H1 (cell line): Measurements from ENCODE around the gene KYNU. TPM values are rescaled to one million over a fixed set of nuclear protein-coding genes. Genes with fewer than 3 reads are reported as not detected.
A peak's percentile ranks its signal among the peaks of the same experiment; 100 is the strongest.

Experiments
- CTCF ChIA-PET: fragments of 300-600 bp; sonication (Branson Sonifier 250); formaldehyde crosslinking; loops from one replicate; lab custom pipeline; 2021; ENCODE audit not compliant: partially characterized antibody; lab: Charles Lee
- POLR2A ChIA-PET: fragments of 300-600 bp; sonication (Branson Sonifier 250); formaldehyde crosslinking; loops from one replicate; lab custom pipeline; 2021; ENCODE audit warnings: inconsistent platforms; ENCODE audit not compliant: partially characterized antibody; lab: Charles Lee
- DNase-seq, 2 experiments: peaks; one replicate each; pipeline versions ENCODE4 v3.0.0 to v3.0.0-alpha.2; 2010 to 2022; ENCODE audit warnings: low spot score in 2 of 2, low read depth in 1 of 2, mixed read lengths in 1 of 2
- FAIRE-seq: peaks from 2 replicates; lab custom pipeline; 2011; peaks lifted over from hg19 to GRCh38; lab: Jason Lieb, UNC
- H2AFZ ChIP-seq: 2 replicates; pipeline ENCODE4 v1.8.1; 2012; ENCODE audit warnings: low read length, inconsistent platforms
- H2AK5ac ChIP-seq: 2 replicates; pipeline ENCODE4 v1.6.1; 2013; ENCODE audit warnings: low read depth, low read length
- H2BK120ac ChIP-seq: replicated peaks from 2 replicates; pipeline ENCODE3; 2013; ENCODE audit warnings: low read depth, low read length, inconsistent platforms
- H2BK12ac ChIP-seq: 2 replicates; pipeline ENCODE4 v1.6.1; 2013; ENCODE audit warnings: low read depth, low read length
- H2BK15ac ChIP-seq: 2 replicates; pipeline ENCODE4 v1.6.1; 2013; ENCODE audit warnings: low read length
- H2BK20ac ChIP-seq: 2 replicates; pipeline ENCODE4 v1.6.1; 2013; ENCODE audit warnings: low read length
- H2BK5ac ChIP-seq: 2 replicates; pipeline ENCODE4 v1.6.1; 2013; ENCODE audit warnings: low read depth, low read length
- H3K14ac ChIP-seq: 2 replicates; pipeline ENCODE4 v1.6.1; 2013; ENCODE audit warnings: inconsistent platforms; ENCODE audit not compliant: insufficient read length
- H3K18ac ChIP-seq: 2 replicates; pipeline ENCODE4 v1.6.1; 2013; ENCODE audit warnings: low read length; ENCODE audit errors: extremely low read depth
- H3K23ac ChIP-seq: 2 replicates; pipeline ENCODE4 v1.6.1; 2013; ENCODE audit warnings: inconsistent platforms; ENCODE audit not compliant: insufficient read length
- H3K23me2 ChIP-seq: 2 replicates; pipeline ENCODE4 v1.6.1; 2013; ENCODE audit warnings: low read depth, low read length
- H3K27ac ChIP-seq: 2 replicates; pipeline ENCODE4 v1.6.1; 2011; ENCODE audit warnings: low read depth, low read length, inconsistent platforms
- H3K27me3 ChIP-seq, 4 experiments: replicated peaks in 1 of 4; 1 replicate in 1 of 4; 2 replicates in 3 of 4; pipeline versions ENCODE4 v1.6.1 to v1.8.1; 2011 to 2013; ENCODE audit warnings: low read length in 3 of 4, mild to moderate bottlenecking in 3 of 4, inconsistent platforms in 2 of 4, mixed read lengths in 2 of 4, moderate library complexity in 1 of 4; ENCODE audit not compliant: control insufficient read depth in 3 of 4, insufficient read depth in 3 of 4; ENCODE audit errors: extremely low read depth in 1 of 4
- H3K36me3 ChIP-seq, 4 experiments: 2 replicates each; pipeline versions ENCODE4 v1.6.1 to v1.8.1; 2011 to 2013; ENCODE audit warnings: mild to moderate bottlenecking in 4 of 4, low read length in 3 of 4, moderate library complexity in 2 of 4, control low read depth in 1 of 4, inconsistent platforms in 1 of 4; ENCODE audit not compliant: insufficient read depth in 4 of 4, control insufficient read depth in 2 of 4
- H3K4ac ChIP-seq: replicated peaks from 2 replicates; pipeline ENCODE3; 2013; ENCODE audit warnings: low read length, low read depth, mixed read lengths, inconsistent platforms; ENCODE audit not compliant: insufficient read length
- H3K4me1 ChIP-seq, 4 experiments: replicated peaks in 1 of 4; 1 replicate in 1 of 4; 2 replicates in 3 of 4; pipeline versions ENCODE4 v1.6.1 to v1.8.1; 2011 to 2013; ENCODE audit warnings: low read length in 3 of 4, inconsistent platforms in 2 of 4, mixed read lengths in 1 of 4; ENCODE audit not compliant: insufficient read depth in 4 of 4, control insufficient read depth in 3 of 4
- H3K4me2 ChIP-seq, 2 experiments: 2 replicates each; pipeline versions ENCODE4 v1.6.1 to v1.8.1; 2011 to 2013; ENCODE audit warnings: low read depth in 2 of 2, low read length in 2 of 2, control low read depth in 1 of 2, inconsistent platforms in 1 of 2, mild to moderate bottlenecking in 1 of 2; ENCODE audit not compliant: insufficient read depth in 1 of 2
- H3K4me3 ChIP-seq, 4 experiments: fragments of 200-600, 300-600 bp in 1 of 4; sonication (generic), shearing (Covaris generic), sonication (Bioruptor Twin) in 1 of 4; 2 replicates each; pipeline versions ENCODE4 v1.5.1 to v1.8.1; 2011 to 2016; ENCODE audit warnings: low read length in 4 of 4, low read depth in 3 of 4, control low read depth in 2 of 4, inconsistent platforms in 2 of 4, mild to moderate bottlenecking in 2 of 4, mixed read lengths in 1 of 4, moderate library complexity in 1 of 4; ENCODE audit not compliant: insufficient read depth in 2 of 4; ENCODE audit errors: extremely low read depth in 1 of 4
- H3K56ac ChIP-seq: replicated peaks from 2 replicates; pipeline ENCODE3; 2013; ENCODE audit warnings: low read depth, mild to moderate bottlenecking, mixed read lengths, low read length, inconsistent platforms; ENCODE audit not compliant: insufficient read length
- H3K79me1 ChIP-seq: 2 replicates; pipeline ENCODE4 v1.6.1; 2013; ENCODE audit warnings: low read depth, low read length, control low read depth
- H3K79me2 ChIP-seq, 2 experiments: 2 replicates each; pipeline versions ENCODE4 v1.6.1 to v1.8.1; 2012 to 2013; ENCODE audit warnings: low read length in 2 of 2, mild to moderate bottlenecking in 2 of 2, inconsistent platforms in 1 of 2; ENCODE audit not compliant: insufficient read depth in 2 of 2, control insufficient read depth in 1 of 2
- H3K9ac ChIP-seq, 4 experiments: replicated peaks in 1 of 4; 1 replicate in 1 of 4; 2 replicates in 3 of 4; pipeline versions ENCODE4 v1.6.1 to v1.8.1; 2011 to 2013; ENCODE audit warnings: low read depth in 3 of 4, low read length in 3 of 4, control low read depth in 2 of 4, mild to moderate bottlenecking in 2 of 4, moderate library complexity in 2 of 4, inconsistent platforms in 1 of 4; ENCODE audit errors: extremely low read depth in 1 of 4
- H3K9me3 ChIP-seq, 2 experiments: 2 replicates each; pipeline versions ENCODE4 v1.6.1 to v1.8.1; 2012 to 2013; ENCODE audit warnings: mild to moderate bottlenecking in 2 of 2, moderate library complexity in 2 of 2, control low read depth in 1 of 2, inconsistent platforms in 1 of 2, low read depth in 1 of 2, low read length in 1 of 2, mixed read lengths in 1 of 2; ENCODE audit not compliant: insufficient read depth in 2 of 2
- H4K20me1 ChIP-seq, 2 experiments: replicated peaks in 1 of 2; 2 replicates each; pipeline versions ENCODE3 to v1.8.1; 2011 to 2013; ENCODE audit warnings: inconsistent platforms in 2 of 2, low read length in 2 of 2, mild to moderate bottlenecking in 1 of 2; ENCODE audit not compliant: insufficient read depth in 2 of 2, control insufficient read depth in 1 of 2
- H4K5ac ChIP-seq: 2 replicates; pipeline ENCODE4 v1.6.1; 2013; ENCODE audit warnings: low read length, low read depth, mixed read lengths, inconsistent platforms; ENCODE audit not compliant: insufficient read length
- H4K8ac ChIP-seq: 2 replicates; pipeline ENCODE4 v1.8.0; 2013; ENCODE audit warnings: mild to moderate bottlenecking, moderate library complexity, low read length, inconsistent platforms; ENCODE audit not compliant: insufficient read depth; ENCODE audit errors: extremely low read depth
- H4K91ac ChIP-seq: replicated peaks from 2 replicates; pipeline ENCODE3; 2013; ENCODE audit warnings: low read length, mixed read lengths, inconsistent platforms; ENCODE audit not compliant: insufficient read length
- CBX8 ChIP-seq: fragments of 300-800, 300-1000 bp; sonication (generic); IDR thresholded peaks from 2 replicates; pipeline ENCODE4 v1.7.1; 2016; ENCODE audit warnings: low read depth, low read length, borderline replicate concordance
- CTBP2 ChIP-seq: IDR thresholded peaks from 2 replicates; pipeline ENCODE4 v1.7.0; 2011; ENCODE audit warnings: borderline replicate concordance, mild to moderate bottlenecking, moderate library complexity, mixed read lengths, low read length; ENCODE audit not compliant: insufficient read depth, insufficient read length
- EZH2 ChIP-seq: fragments of 200-600 bp; sonication (generic); IDR thresholded peaks from 2 replicates; pipeline ENCODE4 v1.7.1; 2012; ENCODE audit warnings: low read depth, mild to moderate bottlenecking, moderate library complexity, low read length, inconsistent platforms; ENCODE audit not compliant: severe bottlenecking
- GABPA ChIP-seq: IDR thresholded peaks from 2 replicates; pipeline ENCODE4 v1.6.1; 2011; ENCODE audit warnings: mild to moderate bottlenecking, low read length, moderate library complexity, borderline replicate concordance; ENCODE audit not compliant: insufficient read depth
- JUND ChIP-seq: IDR thresholded peaks from 2 replicates; pipeline ENCODE4 v1.6.1; 2011; ENCODE audit warnings: mild to moderate bottlenecking, improper control_type of control experiment, low read length
- POLR2A ChIP-seq, 2 experiments: IDR thresholded peaks; 1 replicate in 1 of 2; 2 replicates in 1 of 2; pipeline ENCODE4 v1.6.1; 2011; ENCODE audit warnings: low read depth in 2 of 2, low read length in 2 of 2, mild to moderate bottlenecking in 2 of 2; ENCODE audit errors: control extremely low read depth in 1 of 2
- SRF ChIP-seq: IDR thresholded peaks from 2 replicates; pipeline ENCODE4 v1.6.1; 2011; ENCODE audit warnings: mild to moderate bottlenecking, low read depth, low read length, moderate library complexity
- YY1 ChIP-seq: IDR thresholded peaks from 2 replicates; pipeline ENCODE4 v1.6.1; 2011; ENCODE audit warnings: low read depth, mild to moderate bottlenecking, low read length
- WGBS, 2 experiments: shearing (Covaris generic) in 1 of 2; methylation state at CpG; one replicate each; pipeline versions ENCODE4 v1.1.6 to v1.1.7; 2013 to 2015; ENCODE audit warnings: low lambda C conversion rate in 2 of 2, mixed read lengths in 2 of 2, inconsistent platforms in 1 of 2, low coverage in 1 of 2, missing lambda C conversion rate in 1 of 2; ENCODE audit not compliant: insufficient replicate concordance in 2 of 2, insufficient coverage in 1 of 2, insufficient read length in 1 of 2; ENCODE audit errors: extremely low coverage in 1 of 2, missing lambda C conversion rate in 1 of 2; 5-methylcytosine and 5-hydroxymethylcytosine counted together
- polyA plus RNA-seq, 7 experiments: library from polyadenylated mRNA; depleted of rRNA in 3 of 7; stranded (reverse) in 5 of 7; unstranded in 2 of 7; fragments of >200 nt in 5 of 7; fragments of 200-250 nt in 2 of 7; gene quantifications; 1 replicate in 5 of 7; 2 replicates in 1 of 7; 4 replicates in 1 of 7; pipeline versions ENCODE4 v1.2.1 to v1.2.3, GENCODE V29; 2011 to 2013; ENCODE audit warnings: missing spikeins in 2 of 7, mixed read lengths in 2 of 7
- total RNA-seq: library from RNA; stranded (reverse); fragmentation: NEBNext Ultra II Directional; extraction: Animal tissue kit (Norgen Biotek cat#: 25700); gene quantifications from 2 replicates; pipeline ENCODE4 v1.2.1, GENCODE V29; 2021
- TF ChIP-seq, protein P1 (sequence below), 3 experiments: IDR thresholded peaks; 1 replicate in 2 of 3; 2 replicates in 1 of 3; pipeline versions ENCODE4 v1.5.1 to v1.6.1; 2011; ENCODE audit warnings: low read length in 3 of 3, mild to moderate bottlenecking in 3 of 3, inconsistent platforms in 2 of 3, low read depth in 1 of 3, moderate library complexity in 1 of 3; ENCODE audit not compliant: insufficient read depth in 1 of 3; ENCODE audit errors: control extremely low read depth in 1 of 3

KYNU gene
- total and polyA plus RNA-seq, 2 of the 8 experiments (the other 6 are each of a cell fraction or from before 2014, with no cell fraction given) = 0.09 to 0.13 TPM

DNA sequence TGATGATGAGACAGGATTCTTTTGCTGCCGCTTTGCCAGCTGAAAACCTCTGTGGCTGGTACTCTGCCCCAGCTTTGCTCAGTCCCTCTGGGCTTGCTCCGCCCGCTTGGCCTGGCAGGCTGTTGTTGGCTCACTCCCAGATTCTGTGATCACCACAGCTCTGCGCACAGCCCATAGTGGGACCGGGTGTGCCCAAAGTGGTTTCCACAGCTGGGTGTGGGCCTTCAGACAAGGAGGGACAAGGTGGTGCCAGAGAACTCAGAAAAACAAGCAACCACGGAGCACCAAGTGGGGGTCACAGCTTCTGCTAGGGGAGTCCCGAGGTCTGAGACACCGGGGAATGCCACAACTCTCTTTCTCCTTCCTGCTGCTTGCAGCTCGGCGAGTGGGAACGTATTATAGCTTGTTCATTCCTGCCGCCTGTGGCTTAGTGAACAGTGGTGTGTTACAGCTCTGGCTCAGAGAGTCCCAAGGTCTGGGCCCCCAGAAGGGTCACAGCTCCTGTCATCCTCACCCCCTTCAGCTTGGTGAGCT lies 9.2 kb upstream of the KYNU start:
- H3K36me3 ChIP-seq = no peaks in the 10 kb centered on the region
- ChIA-PET POLR2A (interaction anchor here (0.6 kb wide), 1 partner anchor 20 kb away, joined by 3 read pairs; no protein-coding TSS in a partner anchor), CTCF (no interaction called here)
- H4K91ac ChIP-seq = peak overlapping the region; percentile 26
- FAIRE-seq (no peak), DNase-seq (no peak)
- no peak overlapping the region for H2BK15ac ChIP-seq
- H2BK5ac ChIP-seq = no peak overlapping the region
- H4K5ac ChIP-seq = no peak overlapping the region
- H3K4me3 ChIP-seq = no peak overlapping the region
- no peaks in the 10 kb centered on the region for H3K27me3 ChIP-seq
- no peak overlapping the region for H2AK5ac ChIP-seq
- no peak overlapping the region for H3K56ac ChIP-seq
- no peak overlapping the region for H3K4ac ChIP-seq
- no peaks in the 10 kb centered on the region for H3K79me2 ChIP-seq
- H3K27ac ChIP-seq = no peak overlapping the region; the same call in 1 of the 2 replicates
- H3K4me2 ChIP-seq = no peak overlapping the region
- H4K20me1 ChIP-seq = no peaks in the 10 kb centered on the region
- H3K79me1 ChIP-seq = no peaks in the 10 kb centered on the region
- no peak overlapping the region for H2BK120ac ChIP-seq
- H2BK20ac ChIP-seq = no peak overlapping the region
- H3K4me1 ChIP-seq = no peaks in the 10 kb centered on the region
- no peak overlapping the region for H3K18ac ChIP-seq
- H3K9me3 ChIP-seq = no peaks in the 10 kb centered on the region; a peak in 1 of 4 replicates
- 88% methylated on average over 12 of the region's 12 CpGs; no CpG with 5 or more reads in 1 of the 2 experiments for WGBS, 2 experiments
- no peak overlapping the region for H3K14ac ChIP-seq
- TF ChIP-seq CTBP2 = no peak
- TF ChIP-seq GABPA = no peak
- TF ChIP-seq POLR2A (IDR thresholded peaks at IDR 0.05; ENCODE audit: control extremely low read depth in 1 of 2, low read depth in 2 of 2, low read length in 2 of 2) = no peak
- no peak for TF ChIP-seq SRF
- no peak for TF ChIP-seq YY1
- TF ChIP-seq CBX8 = no peak
- TF ChIP-seq, protein P1, sequence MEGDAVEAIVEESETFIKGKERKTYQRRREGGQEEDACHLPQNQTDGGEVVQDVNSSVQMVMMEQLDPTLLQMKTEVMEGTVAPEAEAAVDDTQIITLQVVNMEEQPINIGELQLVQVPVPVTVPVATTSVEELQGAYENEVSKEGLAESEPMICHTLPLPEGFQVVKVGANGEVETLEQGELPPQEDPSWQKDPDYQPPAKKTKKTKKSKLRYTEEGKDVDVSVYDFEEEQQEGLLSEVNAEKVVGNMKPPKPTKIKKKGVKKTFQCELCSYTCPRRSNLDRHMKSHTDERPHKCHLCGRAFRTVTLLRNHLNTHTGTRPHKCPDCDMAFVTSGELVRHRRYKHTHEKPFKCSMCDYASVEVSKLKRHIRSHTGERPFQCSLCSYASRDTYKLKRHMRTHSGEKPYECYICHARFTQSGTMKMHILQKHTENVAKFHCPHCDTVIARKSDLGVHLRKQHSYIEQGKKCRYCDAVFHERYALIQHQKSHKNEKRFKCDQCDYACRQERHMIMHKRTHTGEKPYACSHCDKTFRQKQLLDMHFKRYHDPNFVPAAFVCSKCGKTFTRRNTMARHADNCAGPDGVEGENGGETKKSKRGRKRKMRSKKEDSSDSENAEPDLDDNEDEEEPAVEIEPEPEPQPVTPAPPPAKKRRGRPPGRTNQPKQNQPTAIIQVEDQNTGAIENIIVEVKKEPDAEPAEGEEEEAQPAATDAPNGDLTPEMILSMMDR (IDR thresholded peaks at IDR 0.05; ENCODE audit: control extremely low read depth in 1 of 3, insufficient read depth in 1 of 3, low read depth in 1 of 3, low read length in 3 of 3) = no peak
- no peak for TF ChIP-seq EZH2
- TF ChIP-seq JUND = no peak
- no peak overlapping the region for H3K23ac ChIP-seq
- no peaks in the 10 kb centered on the region for H3K23me2 ChIP-seq
- no peak overlapping the region for H3K9ac ChIP-seq
- H2BK12ac ChIP-seq = no peak overlapping the region
- peak overlapping the region; percentile 14; the same call in 1 of the 2 replicates for H4K8ac ChIP-seq
- H2AFZ ChIP-seq = no peak overlapping the region; the same call in 1 of the 2 replicates
